Activated CD4-positive, alpha-beta T cell treated with anti-CD3 and anti-CD28 coated beads, Interleukin-2, Interleukin-4, amounts not matched to agents 100 ng/mL and 50 ng/mL, durations not matched to agents 16 hours and 8 hours (primary cell): Measurements from ENCODE around the gene EMC7.
"Not testable (repeated sequence)": the region's sequence is repeated elsewhere in the genome, so short reads cannot be mapped to it uniquely, and the experiment has no call there.

Experiments
- DNase-seq: peaks from one replicate; pipeline ENCODE4 v3.0.0-alpha.2; 2020; ENCODE audit warnings: low spot score

EMC7 gene

GRCh38 chr15:34101366-34102174 is at the start of gene EMC7, which contains the start of gene PGBD4:
Gene EMC7, minus strand, starts transcription at chr15:34101862. Its CDS starts 23 bp downstream, at chr15:34101839.
Gene PGBD4, plus strand, starts transcription at chr15:34102083. Its CDS starts 449 bp downstream, at chr15:34102532.
- DNase-seq, result peak; percentile 99

GRCh38 chr15:34147371-34148140 is 45.9 kb upstream of the EMC7 start:
- DNase-seq, result no peak

DNA sequence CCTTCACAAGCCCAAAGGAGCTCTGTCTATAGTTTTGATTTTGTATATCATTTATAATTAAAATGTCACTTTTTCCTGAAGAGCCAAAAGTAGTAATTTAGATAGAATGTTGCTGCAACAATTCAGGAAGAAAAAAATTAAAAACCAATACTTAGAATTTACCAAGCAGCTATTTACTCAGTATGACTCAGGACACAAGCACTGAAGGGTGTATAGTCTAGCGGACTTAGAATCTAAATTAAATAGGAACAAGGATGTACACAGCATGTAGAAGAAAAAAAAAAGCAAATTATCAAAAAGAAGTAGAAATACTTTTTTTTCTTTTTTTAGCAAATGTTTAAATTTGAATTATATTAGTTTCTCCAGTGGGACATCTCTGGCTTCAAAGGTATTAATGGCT is 31.8 kb upstream of the EMC7 start:
- DNase-seq, result no peak

DNA sequence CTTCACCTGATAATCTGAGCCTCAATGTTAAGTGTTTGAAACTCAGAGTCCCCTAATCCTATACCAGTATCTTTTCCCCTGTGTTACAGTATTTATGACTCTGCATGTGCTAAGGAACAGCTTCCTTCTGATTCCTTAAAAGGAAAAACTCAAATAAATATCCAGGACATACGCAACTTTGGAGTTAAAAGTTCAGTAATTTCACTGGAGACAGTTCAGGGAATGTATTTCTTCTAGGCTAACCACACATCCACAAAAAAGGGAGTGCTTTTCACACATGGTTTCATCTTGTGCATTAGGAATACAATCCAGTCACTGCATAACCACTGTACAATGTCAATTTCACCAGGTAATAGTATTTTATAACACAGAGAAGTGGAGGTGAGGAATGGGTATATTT is 31.2 kb upstream of the EMC7 start:
- no peak for DNase-seq

- DNase-seq, result no peak
These were observed 27.2 kb upstream of the EMC7 start for GRCh38 chr15:34128898-34129297.

- DNase-seq, result no peak
These were observed 24.9 kb upstream of the EMC7 start for GRCh38 chr15:34126522-34126921.

DNA sequence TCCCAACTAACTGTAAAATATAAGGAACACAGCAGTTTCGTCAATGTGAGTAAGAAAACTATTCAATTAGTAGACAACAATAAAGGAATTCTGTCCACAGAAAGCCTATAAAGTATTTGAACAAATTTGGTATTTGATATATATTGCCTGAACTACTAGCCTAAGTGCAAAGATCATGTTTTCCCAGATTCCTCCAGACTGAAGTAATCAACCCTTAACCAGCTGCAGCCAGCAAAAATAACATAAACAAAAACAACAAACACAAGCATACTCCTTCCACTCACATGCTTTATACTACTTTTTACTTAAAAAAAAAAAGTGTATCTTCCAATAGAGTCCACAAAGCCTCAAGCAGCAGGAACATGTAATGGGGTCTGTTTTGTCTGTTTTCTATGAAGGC is 24.3 kb upstream of the EMC7 start:
- DNase-seq, result no peak

DNA sequence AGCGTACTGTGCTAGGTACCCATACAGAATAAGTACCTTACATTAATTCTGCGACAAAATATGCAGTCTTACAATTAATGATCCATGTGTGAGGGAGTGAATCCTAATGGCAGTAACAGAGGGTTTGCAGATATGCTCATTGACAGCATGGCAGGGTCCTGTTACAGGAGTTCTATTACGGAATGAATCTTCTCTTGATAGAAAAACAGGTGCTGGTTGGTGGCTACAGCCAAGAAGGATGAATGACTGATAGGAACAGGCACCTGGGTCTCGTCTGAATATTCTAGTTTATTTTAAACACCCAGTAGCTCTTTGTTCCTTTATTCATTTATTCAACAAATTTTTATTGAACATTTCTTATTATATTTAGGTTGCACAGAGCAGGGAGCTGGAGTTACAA is 23.0 kb upstream of the EMC7 start:
- DNase-seq, result no peak

DNA sequence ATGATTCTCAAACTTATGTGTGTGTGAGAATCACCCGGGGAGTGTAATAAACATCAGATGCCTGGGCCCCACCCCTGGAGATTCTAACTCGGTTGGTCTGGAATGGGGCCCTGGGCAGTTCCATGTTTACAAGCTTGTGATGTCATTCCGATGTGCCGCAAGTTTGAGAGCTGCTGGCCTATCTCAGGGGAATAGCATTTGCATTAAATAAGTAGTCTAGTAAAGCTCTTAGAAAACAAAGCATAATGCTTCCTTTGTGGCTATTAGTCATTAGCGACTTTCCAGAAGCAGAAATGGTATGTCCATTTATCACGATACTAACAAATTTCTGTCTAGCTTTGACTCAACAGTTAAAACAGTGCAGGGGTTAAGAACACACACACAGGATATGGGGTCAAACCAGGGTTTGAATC is 21.1 kb upstream of the EMC7 start:
- no peak for DNase-seq

GRCh38 chr15:34121786-34122185 is 20.1 kb upstream of the EMC7 start:
- DNase-seq, result not testable (repeated sequence)

DNA sequence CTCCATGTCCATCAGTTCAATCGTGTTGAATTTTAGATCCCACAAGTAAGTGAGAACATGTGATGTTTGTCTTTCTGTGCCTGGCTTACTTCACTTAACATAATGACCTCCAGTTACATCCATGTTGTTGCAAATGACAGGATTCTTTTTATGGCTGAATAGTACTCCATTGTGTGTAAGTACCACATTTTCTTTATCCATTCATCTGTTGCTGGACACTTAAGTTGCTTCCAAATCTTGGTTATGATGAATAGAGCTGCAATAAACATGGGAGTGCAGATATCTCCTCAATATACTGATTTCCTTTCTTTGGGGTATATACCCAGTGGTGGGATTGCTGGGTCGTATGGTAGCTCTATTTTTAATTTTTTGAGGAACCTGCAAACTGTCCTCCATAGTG is 18.8 kb upstream of the EMC7 start:
- DNase-seq, result not testable (repeated sequence)

DNA sequence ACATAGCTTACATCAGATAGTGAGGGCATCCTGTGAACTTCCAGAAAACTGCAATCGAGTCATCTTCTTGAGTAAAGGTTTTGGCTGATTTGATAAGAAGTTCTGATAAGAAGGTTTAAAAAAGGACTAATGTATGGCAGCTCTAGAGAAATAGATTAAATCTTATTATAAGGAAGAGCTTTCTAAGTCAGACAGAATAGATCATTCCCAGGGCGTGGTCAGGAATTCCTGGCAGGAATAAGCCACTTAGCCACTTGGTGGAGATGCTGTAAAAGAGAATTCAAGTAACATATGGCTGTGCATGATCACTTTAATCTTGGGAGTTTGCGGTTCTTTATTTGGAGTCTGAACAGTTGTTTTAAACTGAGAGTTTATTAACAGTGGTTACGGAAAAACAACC is 17.6 kb upstream of the EMC7 start:
- DNase-seq, result no peak

DNA sequence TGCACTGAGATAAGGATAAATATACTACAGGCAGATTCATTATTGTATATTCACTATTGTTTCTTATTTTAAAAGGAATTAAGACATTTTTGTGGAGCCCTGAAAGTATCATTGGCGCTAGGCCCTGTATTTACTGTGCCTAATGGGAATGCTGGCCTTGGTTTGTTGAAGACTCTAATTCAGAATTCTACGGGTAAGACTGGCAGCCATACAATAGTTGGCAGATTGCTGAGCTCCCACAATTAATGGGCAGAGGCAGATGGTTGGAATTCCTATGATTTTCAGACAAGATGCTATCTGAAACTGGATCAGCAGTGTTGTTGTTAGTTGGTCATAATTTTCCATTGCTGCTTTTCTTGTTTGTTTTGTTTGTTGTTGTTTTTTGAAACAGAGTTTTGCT is 15.0 kb upstream of the EMC7 start:
- no peak for DNase-seq

DNA sequence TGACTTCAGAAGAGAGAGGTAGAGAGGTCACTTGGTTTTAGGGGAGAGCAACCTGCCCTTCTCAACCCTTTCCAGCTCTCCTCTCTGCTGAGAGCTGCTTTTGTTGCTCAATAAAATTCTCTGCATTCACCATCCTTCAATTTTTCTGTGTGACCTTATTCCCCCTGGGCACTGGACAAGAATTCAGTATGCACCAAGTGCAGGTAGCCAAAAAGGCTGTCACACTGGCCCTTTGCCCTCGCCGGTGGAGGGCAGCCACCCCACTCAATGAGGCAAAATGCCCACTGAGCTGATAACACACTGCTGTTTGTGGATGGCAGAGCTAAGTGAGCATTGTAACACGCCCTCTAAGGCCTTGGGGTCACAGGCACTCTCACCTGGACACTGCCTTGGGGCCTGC is 13.1 kb upstream of the EMC7 start:
- no peak for DNase-seq

DNA sequence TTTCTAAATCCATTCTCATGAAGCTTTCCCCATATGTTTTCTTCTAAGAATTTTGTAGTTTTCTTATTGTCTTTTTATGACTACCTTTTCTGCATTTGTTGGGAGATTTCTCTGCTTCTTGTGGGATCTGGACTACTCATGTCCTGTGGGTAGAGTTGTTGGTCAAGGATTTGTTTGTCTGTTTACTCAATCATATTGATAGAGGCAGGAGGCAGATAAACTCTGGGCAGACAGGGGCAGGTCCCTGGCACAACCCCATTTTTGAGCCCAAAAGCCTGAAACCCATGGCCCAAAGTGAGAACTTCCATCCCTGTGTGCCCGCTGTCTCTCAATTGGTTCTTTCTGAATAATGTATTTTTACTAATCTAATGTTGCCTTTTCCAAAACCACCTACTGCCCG is 12.6 kb upstream of the EMC7 start:
- DNase-seq, result no peak

DNA sequence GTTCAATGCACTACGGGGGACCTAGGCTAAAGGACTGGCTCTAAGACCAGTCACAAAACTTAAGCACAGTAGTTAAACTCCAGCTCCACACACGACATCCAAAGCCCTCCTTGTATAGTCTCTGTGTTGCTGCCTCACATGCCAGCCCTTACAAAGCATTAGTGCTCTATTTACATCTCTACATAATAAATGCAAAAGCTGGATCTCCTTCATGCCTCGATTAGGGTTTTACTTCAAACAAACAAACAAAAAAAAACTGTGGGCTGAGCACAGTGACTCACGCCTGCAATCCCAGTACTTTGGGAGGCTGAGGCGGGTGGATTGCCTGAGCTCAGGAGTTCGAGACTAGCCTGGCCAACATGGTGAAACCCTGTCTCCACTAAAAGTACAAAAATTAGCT is 9.8 kb upstream of the EMC7 start:
- DNase-seq, result no peak

DNA sequence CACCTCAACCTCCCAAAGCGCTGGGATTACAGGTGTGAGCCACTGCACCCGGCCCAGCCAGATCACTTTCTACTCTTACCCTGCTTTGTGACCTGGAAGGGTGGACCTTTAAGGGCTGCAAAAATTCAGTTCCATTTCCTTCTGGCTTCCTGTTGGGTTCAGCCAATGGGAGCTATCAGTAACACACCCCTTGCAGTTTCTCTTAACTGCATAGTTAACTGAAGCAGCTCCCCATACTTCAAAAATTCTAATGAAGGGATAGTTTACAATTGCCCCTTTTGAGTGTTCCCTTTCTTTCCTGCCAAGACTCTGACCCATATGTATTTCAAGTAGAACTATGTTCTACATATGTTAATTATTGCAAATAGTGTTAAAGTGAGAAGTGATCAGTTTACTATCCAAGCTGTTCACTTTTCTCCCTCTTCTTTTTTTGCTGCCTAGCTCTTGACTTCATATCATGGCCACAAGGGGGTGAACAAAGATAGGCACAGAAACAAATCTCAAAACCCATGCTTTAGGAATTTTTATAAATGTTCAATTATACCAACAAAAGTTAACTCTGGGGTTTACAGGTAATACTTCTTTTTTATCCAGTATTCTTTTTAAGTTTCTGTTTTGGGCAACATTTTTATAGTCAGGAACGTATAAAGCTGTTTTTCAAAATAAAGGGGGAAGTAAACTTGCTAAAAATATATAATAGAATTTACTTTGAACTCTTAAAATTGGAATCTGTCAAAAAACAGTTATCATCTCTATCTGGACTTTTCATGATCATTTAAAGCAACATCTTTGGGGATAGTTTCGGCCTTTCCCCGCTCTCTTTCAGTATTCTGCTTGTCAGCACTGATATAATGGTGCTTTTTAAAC is 8.4 kb upstream of the EMC7 start:
- peak; percentile 27 for DNase-seq

DNA sequence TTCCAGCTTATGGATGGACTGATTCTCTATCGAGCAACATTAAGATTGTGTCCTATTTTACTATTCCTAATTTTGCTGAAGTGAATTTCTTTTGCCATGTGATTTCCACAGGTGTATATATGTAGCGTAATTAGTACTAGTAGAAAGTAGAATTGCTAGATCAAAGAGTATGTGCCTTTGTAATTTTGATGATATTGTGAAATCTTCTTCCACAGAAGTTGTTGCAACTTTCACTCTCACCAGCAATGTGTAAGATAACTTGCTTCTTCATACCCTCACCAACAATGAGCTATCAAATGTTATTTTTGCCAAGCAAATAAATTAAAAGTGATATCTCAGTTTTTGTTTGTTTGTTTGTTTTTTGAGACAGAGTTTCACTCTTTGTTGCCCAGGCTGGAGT is 5.7 kb upstream of the EMC7 start:
- no peak for DNase-seq

DNA sequence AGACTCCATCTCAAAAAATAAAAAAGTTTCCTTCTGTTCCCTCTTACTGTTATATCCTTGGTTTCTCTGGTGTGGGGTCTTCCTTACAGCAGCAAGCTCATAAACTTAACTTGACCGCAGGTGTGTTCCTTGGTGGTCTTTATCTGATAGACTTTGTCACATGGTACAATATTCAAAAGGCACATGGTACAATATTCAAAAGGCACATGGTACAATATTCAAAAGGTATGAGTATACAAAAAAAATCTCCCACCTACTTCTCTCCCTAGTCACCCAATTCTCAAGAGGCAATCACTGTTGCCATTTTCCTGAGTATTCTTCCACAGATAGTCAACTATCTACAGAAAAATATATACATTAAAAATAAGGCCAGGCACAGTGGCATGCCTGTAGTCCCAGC is 4.8 kb upstream of the EMC7 start:
- DNase-seq, result no peak

- DNase-seq, result no peak
These were observed 688 bp upstream of the EMC7 start for GRCh38 chr15:34102175-34102925.

GRCh38 chr15:34099914-34100313 is 1.7 kb downstream of the EMC7 start:
- DNase-seq, result no peak

- DNase-seq, result no peak
These were observed 15.9 kb downstream of the EMC7 start for GRCh38 chr15:34085746-34086145.
